ENCODE data around the gene SMIM5. TPM values are rescaled to one million over a fixed set of nuclear protein-coding genes. Genes with fewer than 3 reads are reported as not detected.
"Not testable (repeated sequence)": the region's sequence is repeated elsewhere in the genome, so short reads cannot be mapped to it uniquely, and the experiment has no call there.

The SMIM5 gene, protein sequence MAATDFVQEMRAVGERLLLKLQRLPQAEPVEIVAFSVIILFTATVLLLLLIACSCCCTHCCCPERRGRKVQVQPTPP
- polyA plus RNA-seq (ENCODE audit: insufficient read length in 12 of 12): 10 to 100 TPM in 2 of 12 donors, 1 to 10 TPM in 9, not detected in 1; 5.3 to 12.2 (median 7.5) TPM
- long read RNA-seq, donor 1, partial matches to known transcripts: 0 of 1 reads
- long read RNA-seq, donor 1, other reads (novel, unspliced or antisense): 0 of 1 reads
- long read RNA-seq, donor 2, full-length matches to known transcripts: 23 of 23 reads
- long read RNA-seq, donor 2, partial matches to known transcripts: 0 of 23 reads
- long read RNA-seq, donor 2, other reads (novel, unspliced or antisense): 0 of 23 reads
- long read RNA-seq, donor 3, full-length matches to known transcripts: 4 of 10 reads
- long read RNA-seq, donor 3, partial matches to known transcripts: 6 of 10 reads
- long read RNA-seq, donor 3, other reads (novel, unspliced or antisense): 0 of 10 reads
- long read RNA-seq, donor 4, partial matches to known transcripts: 0 of 3 reads
- long read RNA-seq, donor 4, other reads (novel, unspliced or antisense): 0 of 3 reads
- long read RNA-seq, donor 5, full-length matches to known transcripts: 13 of 13 reads
- long read RNA-seq, donor 5, partial matches to known transcripts: 0 of 13 reads
- long read RNA-seq, donor 5, other reads (novel, unspliced or antisense): 0 of 13 reads
- long read RNA-seq, donor 6, partial matches to known transcripts: 9 of 11 reads
- long read RNA-seq, donor 6, other reads (novel, unspliced or antisense): 0 of 11 reads
- long read RNA-seq, donor 7, full-length matches to known transcripts: 7 of 7 reads
- long read RNA-seq, donor 7, partial matches to known transcripts: 0 of 7 reads
- long read RNA-seq, donor 7, other reads (novel, unspliced or antisense): 0 of 7 reads
- long read RNA-seq, donor 8, transcript SMIM5-201 (3 exons, 1,546 nt): major isoform, 11 of 11 reads
- long read RNA-seq, donor 8, partial matches to known transcripts: 0 of 11 reads
- long read RNA-seq, donor 8, other reads (novel, unspliced or antisense): 0 of 11 reads
- long read RNA-seq, donor 9, full-length matches to known transcripts: 4 of 4 reads
- long read RNA-seq, donor 9, partial matches to known transcripts: 0 of 4 reads
- long read RNA-seq, donor 9, other reads (novel, unspliced or antisense): 0 of 4 reads
- long read RNA-seq, donor 10, transcript SMIM5-201 (3 exons, 1,546 nt): major isoform, 10 of 10 reads
- long read RNA-seq, donor 10, partial matches to known transcripts: 0 of 10 reads
- long read RNA-seq, donor 10, other reads (novel, unspliced or antisense): 0 of 10 reads
- long read RNA-seq, donor 11, full-length matches to known transcripts: 15 of 15 reads
- long read RNA-seq, donor 11, partial matches to known transcripts: 0 of 15 reads
- long read RNA-seq, donor 11, other reads (novel, unspliced or antisense): 0 of 15 reads

DNA sequence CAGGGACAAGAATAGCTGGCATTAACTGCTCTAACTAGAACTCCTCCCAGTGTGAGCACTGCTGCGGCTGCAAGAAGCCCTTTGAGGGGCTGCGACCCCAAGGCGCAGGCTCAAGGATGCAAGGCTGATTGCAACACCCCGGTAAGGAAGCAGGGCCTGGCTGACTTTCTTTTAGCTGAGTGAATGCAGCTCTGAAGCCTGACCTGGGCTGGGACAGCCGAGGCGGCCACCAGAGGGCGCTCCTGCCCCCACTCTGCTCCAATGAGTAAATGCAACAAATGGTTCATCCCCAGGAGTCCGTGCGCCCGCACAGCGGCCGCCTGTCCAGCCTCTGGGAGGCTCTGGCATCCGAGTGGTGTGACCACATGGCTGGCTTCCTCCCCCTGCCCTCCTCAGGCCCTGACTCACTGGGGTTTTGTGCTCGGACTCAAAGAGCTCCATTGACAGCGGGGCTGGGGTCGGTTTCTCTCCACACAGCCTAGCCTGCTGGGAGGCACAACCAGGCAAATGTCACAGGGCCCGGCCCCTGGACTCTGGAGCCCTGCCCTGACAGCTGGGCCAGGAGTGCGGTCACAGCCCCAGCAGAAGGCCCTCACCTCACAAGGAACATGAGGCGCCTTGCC lies at the start of gene SMIM5:
TSS of gene SMIM5 (plus strand) at position 572 of the 623 bp plus-strand sequence. CDS start 6,768 bp downstream, outside the sequence.
- DNase-seq: peak; percentile 86

DNA sequence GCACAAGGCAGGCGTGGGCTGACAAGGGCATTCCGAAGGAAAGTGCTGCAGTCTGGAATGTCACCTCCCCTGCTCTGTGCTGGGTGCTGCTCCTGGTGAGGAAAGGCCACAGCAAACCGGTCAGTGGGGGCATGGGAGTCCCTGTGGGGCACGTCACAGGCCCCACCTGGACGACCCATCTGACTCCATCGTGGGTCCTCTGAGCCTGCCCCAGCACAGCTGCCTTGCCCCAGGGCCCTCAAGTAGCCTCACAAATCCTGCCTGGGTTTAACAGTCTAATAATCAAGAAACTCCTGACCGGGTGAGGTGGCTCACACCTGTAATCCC lies 48.4 kb upstream of the SMIM5 start:
- DNase-seq: no peak

DNA sequence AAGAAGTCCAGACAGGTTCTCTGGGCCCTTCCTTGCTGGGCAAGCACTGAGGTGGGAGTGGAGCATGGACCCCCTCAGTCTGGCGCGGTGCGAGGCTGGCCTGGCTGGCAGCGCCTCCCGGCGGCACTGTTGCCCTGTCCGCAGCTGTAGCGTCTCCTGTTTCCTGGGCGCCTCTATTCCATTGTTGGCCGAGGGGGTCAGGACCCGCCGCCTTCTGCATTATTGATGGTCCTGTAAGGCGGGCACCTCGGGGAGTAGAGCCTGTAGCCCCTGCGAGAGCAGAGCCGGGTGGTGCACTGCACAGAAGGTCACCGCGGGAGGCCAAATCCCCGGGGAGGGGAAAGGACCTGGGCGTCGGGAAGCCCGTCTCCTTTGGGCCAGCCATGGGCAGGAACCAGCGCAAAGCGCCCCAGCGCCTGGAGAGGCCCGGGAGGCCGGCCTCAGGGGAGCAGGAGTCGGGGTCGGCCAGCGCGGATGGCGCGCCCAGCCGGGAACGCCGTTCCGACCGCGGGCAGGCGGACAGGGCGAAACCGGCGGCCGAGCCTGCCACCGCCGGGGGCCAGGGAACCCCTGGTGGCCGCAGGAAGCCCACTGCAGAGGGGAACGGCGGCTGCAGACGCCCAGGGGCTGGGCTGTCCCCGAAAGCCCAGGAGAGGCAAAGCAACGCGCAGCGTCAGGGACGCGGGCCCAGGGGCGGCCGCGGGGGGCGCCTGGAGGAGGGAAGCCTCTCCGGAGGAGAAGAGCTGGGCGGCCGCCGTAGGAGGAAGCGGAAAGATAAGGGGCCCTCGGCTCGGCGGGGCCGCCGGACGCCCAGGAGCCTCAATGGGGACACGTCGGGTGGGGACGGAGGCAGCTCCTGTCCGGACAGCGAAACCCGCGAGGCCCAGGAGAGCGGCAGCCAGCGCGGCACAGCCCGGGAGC lies 45.3 kb upstream of the SMIM5 start, which contains the start of gene MYO15B:
TSS of gene MYO15B (plus strand) at position 126 of the 921 bp plus-strand sequence. CDS start at position 384, 258 bp downstream.
- no peak for DNase-seq

DNA sequence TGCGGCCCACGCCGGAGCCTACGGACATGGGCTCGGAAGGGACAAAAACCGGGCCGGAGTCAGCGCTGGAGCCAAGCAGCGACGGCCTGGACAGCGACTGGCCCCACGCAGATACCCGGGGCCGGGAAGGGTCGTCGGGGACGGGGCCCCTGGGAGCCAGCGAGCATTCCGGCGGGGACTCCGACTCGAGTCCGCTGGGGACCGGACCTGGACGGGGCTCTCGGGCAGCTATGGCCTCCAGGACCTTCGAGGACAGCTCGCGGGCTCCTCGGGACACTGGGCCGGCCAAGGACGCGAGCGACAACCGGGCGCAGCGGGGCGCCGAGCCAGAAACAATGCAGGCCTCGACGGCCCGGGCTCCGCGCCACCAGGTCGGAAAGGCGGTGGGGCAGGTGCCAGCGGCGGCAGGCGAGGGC lies 44.6 kb upstream of the SMIM5 start:
- peak; percentile 51 for DNase-seq

DNA sequence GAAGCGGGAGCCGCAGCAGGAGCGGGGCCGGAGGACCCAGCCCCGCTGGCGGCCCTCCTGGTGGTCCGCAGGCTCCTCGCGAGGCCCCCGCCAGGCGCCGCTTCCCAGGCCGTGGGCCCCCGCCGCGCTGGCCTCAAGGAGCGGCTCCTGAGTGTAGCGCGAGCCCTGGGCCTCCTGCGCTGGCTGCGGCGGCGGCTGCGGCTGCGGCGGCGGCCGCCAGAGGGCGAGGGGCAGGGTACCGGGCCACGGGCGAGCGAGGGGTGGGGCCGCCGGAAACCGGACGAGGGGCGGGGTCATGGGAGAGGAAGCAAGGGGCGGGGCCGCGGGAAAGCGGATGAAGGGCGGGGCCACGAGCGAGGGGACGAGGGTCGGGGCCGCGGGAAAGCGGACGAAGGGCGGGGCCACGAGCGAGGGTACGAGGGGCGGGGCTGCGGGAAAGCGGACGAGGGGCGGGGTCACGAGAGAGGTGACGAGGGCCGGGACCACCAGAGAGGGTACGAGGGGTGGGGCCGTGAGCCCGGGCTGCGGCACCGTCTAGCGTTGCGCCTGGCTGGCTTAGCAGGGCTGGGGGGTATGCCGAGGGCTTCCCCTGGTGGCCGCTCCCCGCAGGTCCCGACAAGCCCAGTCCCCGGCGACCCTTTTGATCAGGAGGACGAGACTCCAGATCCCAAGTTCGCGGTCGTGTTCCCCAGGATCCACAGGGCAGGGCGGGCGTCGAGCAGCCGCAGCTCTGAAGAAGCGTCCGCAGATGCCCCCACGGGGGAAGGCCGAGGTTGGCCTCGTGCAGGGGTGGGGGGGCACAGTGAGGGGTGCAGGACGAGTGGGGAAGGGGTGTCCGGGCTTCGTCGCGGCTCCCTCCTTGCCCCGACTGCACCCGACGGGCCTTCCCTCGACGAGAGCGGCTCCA lies 44.0 kb upstream of the SMIM5 start:
- DNase-seq: peak; percentile 92

DNA sequence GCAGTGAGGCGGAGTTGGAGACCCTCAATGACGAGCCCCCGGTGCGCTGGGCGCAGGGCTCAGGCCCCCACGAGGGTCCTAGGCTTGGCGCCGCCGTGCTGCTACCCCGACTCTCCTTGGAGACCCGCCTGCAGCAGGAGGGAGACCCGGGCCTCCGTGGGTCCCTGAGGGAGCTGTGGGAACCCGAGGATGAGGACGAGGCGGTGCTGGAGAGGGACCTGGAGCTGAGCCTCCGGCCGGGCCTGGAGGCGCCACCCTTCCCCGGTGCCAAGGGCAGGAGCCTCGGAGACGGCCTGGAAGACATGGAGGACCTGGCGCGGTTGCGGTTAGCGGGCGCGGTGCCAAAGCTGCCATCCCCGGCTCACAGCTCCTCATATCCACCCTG lies 43.3 kb upstream of the SMIM5 start:
- DNase-seq: no peak

DNA sequence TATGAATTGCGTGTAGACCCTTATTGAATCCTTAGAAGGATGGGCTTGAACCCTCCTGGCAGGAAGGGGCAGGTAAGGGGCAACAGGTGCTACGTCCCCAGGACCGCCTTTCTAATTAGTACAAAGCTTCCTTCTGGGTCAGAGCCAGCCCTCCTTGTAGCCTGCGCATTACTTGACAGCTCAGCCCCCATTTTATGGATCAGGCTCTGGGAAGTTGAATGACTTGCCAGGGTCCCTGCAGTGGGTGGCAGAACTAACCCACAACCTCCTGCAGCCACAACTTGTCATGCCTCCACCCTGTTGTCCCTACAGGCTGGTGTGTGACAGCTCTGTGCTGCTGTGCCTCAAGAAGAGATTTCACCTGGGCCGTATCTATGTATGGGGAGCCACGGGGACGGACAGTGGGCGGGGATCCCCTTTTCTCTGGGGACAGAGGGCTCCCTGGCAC lies 42.9 kb upstream of the SMIM5 start:
- DNase-seq: no peak

DNA sequence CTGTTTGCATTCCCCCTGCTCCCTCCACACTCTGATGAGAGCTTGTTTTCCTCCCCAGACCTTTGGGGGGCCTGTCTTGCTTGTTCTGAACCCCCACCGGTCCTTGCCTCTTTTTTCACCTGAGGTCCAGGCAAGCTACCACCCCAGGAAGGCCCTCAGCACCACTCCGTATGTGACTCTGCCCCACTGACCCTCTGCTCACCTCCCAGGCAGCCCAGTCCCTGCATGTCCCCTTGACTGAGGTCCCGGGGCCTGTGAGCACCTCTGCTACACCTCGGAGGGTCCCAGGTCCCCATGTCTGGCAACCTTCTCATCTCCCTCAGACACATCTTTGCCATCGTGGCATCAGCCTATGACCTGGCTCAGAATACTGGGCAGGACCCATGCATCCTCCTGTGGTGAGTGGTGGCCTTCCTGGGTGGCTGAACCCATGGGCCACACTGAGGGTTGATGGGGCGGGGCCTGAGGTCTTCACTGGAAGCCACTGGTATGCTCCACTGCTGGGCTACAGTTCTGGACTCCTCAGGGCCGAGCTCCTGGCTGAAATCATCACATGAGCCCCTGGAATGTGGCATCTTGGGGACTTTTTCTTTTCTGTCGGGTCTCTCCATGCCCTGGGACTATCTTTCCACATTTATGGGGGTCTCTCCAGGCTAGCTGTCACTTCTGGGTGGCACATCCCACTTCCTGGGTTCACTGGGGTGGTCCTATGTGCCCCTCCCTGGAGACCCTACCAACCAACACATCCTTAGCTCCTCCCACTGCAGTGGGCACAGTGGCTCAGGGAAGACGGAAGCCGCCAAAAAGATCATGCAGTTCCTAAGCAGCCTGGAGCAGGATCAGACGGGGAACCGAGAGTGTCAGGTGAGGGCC lies 42.1 kb upstream of the SMIM5 start:
- DNase-seq: no peak

DNA sequence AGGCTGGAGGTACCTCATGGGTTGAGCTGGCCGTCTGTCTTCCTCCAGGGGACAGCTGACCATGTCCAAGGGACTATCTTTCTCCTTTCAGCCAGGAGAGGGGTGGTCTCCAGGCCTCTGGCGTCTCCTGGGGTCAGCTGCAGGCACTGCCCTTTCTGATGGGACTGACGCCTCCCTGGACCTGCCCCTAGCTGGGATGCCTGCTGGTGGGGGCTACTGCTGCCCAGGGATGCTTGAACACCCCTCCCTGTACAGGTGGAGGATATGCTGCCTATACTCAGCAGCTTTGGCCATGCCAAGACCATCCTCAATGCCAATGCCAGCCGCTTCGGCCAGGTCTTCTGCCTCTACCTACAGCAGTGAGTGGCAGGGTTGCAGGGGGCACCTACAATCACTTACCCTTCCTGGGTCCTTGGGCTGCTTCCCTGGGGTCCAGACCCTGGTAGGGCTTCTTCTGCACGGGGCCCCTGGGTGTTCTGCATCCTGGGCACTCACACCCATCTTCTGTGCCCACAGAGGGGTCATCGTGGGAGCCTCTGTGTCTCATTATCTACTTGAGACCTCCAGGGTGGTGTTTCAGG lies 41.4 kb upstream of the SMIM5 start:
- no peak for DNase-seq

DNA sequence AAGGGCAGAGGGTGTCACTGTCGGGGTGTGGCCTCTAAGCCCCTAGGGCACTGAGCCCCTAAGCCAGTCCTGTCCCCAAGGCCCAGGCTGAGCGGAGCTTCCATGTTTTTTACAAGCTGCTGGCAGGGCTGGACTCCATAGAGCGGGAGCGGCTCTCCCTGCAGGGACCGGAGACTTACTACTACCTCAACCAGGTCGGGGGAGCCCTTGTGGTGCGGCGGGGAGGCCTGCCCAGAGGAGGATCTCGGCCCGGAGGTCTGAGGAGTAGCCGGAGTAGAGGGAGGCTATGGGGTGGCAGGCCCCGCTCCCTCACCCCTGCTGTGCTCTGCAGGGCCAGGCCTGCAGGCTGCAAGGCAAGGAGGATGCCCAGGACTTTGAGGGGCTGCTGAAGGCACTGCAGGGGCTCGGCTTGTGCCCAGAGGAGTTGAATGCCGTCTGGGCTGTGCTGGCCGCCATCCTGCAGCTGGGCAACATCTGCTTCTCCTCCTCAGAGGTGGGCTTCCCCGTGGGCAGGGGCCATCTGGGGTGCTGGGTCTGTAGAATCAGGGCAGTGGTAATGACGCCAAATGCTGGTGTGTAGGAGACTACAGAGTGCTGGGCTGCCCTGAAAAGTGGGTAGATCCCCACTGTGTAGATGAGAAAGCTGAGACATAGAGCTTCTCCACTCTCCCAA lies 40.8 kb upstream of the SMIM5 start:
- DNase-seq: no peak

DNA sequence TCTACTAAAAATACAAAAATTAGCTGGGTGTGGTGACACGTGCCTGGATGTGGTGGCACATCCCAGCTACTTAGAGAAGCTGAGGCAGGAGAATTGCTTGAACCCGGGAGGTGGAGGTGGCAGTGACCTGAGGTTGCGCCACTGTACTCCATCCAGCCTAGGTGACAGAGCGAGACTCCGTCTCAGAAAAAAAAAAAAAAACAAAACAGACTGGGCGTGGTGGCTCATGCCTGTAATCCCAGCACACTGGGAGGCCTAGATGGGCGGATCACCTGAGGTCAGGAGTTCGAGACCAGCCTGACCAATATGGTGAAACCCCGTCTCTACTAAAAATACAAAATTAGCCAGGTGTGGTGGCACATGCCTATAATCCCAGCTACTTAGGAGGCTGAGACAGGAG lies 39.8 kb upstream of the SMIM5 start:
- DNase-seq: not testable (repeated sequence)

DNA sequence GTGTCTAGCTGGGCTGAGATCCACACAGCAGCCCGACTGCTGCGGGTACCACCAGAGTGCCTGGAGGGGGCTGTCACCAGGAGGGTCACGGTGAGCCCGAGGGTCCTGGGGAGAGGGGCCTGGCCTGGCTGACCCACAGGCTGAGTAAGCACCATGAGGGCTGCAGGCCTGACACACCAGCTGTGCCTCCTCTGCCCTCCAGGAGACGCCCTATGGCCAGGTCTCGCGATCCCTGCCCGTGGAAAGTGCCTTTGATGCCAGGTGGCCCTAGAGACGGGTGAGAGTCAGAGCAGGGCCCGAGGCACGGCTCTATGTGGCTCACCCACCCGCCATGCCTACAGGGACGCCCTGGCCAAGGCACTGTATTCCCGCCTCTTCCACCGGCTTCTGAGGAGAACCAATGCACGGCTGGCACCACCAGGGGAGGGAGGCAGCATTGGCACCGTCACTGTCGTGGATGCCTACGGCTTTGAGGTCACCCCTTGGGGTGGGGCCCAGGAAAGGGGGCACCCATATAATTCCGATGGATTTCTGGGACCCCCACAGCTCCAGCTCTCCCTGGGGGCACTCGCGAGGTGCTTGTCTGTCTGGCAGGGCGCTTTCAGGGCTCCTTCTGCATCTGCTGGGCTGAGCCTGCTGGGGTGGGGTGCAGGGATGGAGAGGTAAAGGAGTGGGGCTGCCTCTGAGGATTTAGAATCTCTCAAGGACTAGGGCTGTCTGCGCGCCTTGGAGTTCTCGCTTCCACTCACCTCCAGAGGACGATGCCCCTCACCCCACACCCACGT lies 38.5 kb upstream of the SMIM5 start:
- DNase-seq: no peak

DNA sequence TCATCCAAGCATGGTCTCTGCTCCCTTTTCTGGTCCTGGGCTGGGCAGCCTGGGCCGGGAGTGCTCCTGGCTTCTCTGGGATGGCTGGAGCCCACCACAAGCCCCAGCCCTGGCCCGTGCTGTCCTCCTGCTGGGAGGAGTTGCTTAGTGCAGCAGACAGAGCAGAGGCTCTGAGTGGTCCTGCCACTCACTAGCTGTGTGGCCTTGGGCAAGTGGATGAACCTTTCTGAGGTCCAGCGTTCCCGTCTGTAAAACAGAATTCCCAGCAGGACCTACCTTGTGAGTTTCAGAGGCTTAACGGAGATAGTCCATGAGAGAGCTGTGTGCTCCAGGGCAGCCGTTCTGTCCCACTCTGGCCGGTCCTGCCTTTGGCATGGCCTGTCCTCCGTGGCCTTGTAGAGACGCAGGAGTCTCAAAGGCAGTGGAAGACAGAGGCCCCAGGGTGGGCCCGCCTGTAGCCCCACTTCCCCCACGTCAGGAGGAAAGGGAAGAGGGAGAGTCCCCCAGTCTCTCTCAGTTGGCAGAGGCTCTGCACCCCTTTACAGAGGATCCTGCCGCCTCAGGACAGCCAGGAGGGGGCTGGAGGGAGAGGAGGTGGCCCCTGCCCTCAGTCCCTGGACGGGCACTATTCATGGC lies 37.8 kb upstream of the SMIM5 start:
- no peak for DNase-seq

DNA sequence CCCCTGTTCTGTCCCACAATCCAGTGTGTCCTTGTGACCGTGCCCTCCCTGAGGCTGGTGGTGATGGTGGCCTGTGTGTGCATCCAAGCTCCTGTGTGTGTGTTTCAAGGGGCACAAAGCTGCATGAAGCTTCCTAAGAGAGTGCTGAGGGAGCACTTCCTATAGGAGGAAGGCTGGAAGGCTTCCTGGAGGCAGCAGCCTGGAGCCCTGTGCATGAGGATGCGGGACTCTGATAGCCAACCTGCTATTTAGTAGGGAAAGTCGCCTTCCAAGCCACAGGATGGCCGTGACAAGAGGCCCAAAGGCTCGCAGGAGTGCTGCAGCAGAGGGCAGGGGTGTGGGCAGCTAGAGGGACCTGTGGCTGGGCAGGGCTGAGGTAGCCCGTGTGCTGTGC lies 37.3 kb upstream of the SMIM5 start:
- no peak for DNase-seq

DNA sequence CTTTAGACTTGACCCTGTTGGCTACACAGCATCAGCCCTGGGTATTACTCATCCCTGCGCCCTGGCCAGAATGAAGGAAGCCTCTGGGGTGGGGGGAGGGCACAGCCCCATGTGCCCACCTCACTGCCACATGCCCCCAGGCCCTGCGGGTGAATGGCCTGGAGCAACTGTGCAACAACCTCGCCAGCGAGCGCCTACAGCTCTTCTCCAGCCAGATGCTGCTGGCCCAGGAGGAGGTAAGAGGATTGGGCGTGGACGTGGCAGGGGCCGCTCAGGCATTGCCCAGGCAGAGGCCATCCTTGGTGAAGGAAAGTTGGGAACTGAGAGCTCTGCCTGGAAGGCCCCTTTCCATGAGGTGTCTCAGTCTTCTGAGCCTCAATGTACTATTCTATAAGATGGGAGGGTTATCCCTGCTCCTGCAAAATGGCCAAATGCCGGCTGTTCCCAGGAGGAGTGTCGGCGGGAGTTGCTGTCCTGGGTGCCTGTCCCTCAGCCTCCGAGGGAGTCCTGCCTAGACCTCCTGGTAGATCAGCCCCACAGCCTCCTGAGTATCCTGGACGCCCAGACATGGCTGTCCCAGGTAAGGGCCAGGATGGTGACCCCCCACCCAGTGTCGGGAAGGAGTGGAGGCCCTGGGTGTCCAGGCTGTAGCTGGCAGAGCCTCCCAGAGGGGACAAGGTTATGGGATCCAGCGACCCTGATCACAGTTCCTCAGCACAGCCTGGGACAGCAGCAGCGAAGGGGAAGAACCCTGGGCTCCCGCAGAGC lies 36.7 kb upstream of the SMIM5 start:
- no peak for DNase-seq

Data from muscle of arm (tissue), 14 donors.